Prostate gland (tissue), 2 donors: Measurements from ENCODE around the gene FKBP15.

Source experiments
- POLR2A ChIP-seq: fragments of 450-650 bp; IDR thresholded peaks from one replicate; pipeline ENCODE4 v1.6.1; 2016; ENCODE audit warnings: antibody characterized with exemption, mild to moderate bottlenecking
- POLR2AphosphoS5 ChIP-seq: sonication (generic); formaldehyde crosslinking; IDR thresholded peaks from one replicate; pipeline ENCODE4 v1.6.1; 2017; ENCODE audit warnings: antibody characterized with exemption
- TF ChIP-seq, protein P1 (sequence below), 4 experiments: fragments of 200-600 bp in 2 of 4; fragments of 450-650 bp in 2 of 4; sonication (generic) in 2 of 4; IDR thresholded peaks; 1 replicate in 3 of 4; 2 replicates in 1 of 4; pipeline ENCODE4 v1.5.1; 2016 to 2019; ENCODE audit warnings: antibody characterized with exemption in 4 of 4, mild to moderate bottlenecking in 2 of 4, moderate library complexity in 2 of 4

DNA sequence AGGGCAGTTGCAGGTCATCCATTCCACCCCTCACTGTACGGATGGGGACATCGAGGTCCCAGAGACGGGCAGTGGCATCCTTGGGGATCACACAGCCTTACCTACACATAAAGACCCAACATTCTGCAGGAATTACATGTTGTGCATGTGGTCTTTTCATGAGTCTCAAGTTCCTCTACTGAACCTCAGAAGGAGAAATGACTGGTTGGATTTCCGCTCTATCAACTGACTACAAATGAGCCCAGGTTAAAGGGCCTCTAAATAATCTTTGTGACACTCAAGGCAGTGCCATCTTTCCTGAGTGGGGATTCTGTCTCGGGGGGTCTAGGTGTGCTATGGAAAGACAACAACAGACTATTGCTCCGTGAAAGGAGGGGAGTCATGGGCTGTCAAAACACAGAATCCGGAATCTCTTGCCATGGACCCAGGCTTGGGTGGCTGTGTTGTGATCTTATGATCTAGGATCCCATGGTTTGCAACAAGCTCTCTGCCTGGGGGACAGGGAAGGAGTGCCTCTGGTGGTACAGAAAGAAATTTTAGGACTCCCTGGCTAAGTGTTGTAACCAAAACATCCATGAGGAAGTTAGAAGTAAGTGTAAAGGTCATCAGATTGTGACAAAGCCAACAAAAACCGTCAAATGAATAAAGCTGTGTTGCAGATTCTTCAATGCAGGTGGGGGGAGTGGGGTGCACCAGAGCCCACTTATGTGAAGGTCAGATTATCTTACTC lies 72.1 kb downstream of the FKBP15 start:
- TF ChIP-seq, protein P1, sequence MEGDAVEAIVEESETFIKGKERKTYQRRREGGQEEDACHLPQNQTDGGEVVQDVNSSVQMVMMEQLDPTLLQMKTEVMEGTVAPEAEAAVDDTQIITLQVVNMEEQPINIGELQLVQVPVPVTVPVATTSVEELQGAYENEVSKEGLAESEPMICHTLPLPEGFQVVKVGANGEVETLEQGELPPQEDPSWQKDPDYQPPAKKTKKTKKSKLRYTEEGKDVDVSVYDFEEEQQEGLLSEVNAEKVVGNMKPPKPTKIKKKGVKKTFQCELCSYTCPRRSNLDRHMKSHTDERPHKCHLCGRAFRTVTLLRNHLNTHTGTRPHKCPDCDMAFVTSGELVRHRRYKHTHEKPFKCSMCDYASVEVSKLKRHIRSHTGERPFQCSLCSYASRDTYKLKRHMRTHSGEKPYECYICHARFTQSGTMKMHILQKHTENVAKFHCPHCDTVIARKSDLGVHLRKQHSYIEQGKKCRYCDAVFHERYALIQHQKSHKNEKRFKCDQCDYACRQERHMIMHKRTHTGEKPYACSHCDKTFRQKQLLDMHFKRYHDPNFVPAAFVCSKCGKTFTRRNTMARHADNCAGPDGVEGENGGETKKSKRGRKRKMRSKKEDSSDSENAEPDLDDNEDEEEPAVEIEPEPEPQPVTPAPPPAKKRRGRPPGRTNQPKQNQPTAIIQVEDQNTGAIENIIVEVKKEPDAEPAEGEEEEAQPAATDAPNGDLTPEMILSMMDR (IDR thresholded peaks at IDR 0.05) = no peak
- TF ChIP-seq POLR2A (no peak), POLR2AphosphoS5 (no peak)
